HG02938 (cell line): ENCODE data around the gene CMAS.
A peak's percentile ranks its signal among the peaks of the same experiment; 100 is the strongest.
"Not testable (repeated sequence)": the region's sequence is repeated elsewhere in the genome, so short reads cannot be mapped to it uniquely, and the experiment has no call there.

Experiments used
- ATAC-seq: cut with Tn5 transposase; IDR thresholded peaks from one replicate; pipeline ENCODE4 v1.9.1; 2021; ENCODE audit warnings: mild to moderate bottlenecking, moderate library complexity; ENCODE audit not compliant: unreplicated experiment

Gene CMAS

DNA sequence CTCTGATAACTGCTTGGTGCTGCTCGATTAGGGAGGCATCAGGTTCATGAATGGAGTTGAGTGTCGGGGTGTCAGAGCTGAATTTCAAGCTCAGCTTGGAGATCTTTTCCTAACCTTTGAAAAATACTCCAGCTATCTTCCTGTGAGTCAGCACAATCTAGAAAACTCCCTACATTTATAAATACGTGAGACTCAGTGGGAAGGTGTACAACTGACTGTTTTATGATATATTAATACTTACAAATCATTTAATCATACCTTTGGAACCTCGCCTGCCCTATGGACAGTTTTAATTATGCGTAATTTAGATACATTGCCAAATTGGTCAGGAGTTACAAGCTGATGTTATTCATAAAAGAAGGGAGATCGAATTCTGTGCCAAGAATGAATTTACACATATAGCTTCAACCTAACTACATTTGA lies 961 bp downstream of the CMAS start:
- ATAC-seq: peak; percentile 37

DNA sequence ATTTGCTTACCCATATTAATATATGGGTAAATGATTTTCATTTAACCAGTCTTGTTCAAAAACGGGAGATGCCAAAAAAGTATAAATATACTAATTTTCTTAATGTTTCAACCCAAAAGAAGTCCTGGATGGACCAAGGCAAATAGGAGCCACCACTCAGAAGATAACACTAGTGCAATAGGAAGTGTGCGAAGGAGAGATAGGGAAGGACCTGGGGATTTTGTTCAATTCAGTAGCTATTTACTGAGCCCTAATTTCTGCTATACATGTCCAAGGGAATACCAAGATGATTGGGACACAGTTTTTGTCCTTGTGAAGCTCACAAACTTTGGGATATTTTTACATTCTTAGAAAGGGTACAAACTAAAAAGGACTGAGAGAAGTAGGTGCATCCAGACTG lies 1.5 kb downstream of the CMAS start:
- ATAC-seq: no peak

DNA sequence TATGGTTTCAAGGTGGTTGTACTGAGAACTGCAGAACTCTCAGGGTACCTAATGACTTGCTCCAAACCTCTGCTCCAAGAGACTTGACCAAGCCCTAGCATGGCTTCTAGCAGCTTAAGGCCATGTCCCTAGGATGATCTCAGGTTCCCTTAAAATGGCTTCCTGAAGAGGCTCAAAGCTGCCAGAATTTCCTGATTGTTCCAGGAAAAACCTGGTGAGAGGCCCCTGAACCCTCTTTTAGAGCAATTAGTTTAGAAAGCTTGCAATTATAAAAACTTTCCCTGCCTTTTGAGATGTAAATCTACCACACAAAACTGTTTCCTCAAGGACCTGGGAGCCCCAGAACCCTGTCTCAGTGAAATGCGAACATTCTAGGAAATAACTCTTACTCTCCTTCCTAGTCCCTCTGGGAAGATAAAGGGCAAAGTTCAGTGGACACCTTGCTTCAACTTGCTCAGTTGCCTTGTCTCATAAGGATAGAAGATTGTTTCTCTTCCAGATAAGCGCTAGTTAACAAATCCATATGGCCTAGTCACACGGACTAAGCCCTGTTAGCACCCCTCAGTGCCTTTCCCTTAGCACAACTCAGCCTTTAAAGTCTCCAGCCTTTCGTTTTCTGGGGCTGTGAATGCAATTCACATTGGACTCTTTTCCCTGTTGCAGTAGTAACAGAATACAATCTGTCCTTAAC lies 2.5 kb downstream of the CMAS start:
- no peak for ATAC-seq

DNA sequence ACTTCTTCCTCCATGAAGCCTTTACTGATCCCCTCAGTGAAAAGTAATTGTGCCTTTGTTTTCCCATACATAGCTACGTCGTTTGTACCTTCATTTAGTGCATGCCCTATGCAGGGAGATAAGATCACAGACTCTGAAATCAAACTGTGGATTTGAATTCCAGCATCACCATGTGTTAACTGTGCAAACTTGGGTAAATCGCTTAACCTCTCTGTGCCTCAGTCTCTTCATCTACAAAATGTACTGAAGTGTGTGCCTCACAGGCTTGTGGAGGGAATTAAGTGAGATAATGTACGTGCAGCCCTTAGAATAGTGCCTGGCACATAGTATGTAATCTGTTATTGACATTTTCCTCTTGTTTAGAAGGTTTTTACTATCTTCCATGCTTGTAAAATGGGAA lies 4.1 kb downstream of the CMAS start:
- ATAC-seq: no peak

DNA sequence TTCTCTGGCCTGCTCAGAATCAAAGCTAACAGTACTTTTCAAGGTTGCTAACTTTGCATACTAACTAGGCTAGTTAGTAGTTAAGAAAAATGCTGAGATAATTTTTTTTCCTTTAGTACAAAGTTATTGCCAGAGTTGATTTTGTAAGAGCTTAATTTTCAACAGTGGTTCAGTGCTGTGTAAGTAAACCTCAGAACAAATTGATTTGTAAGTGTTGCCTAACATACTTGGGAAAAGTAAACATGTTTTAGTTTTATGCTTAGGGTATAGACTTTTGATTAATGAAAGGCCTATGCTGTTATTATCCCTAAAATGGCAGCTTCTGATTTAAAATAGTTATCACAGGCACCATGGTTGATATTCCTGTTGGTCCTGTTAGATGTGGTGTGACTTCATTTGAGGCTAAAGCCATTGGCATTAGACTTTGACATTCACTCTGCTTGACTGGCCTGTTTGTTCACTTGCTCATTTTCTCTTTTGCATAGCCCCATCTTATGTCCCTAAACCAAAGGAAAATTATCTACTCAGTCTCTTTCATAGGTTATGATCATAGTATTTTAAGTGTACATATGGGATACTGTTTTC lies 5.2 kb downstream of the CMAS start:
- ATAC-seq: no peak

DNA sequence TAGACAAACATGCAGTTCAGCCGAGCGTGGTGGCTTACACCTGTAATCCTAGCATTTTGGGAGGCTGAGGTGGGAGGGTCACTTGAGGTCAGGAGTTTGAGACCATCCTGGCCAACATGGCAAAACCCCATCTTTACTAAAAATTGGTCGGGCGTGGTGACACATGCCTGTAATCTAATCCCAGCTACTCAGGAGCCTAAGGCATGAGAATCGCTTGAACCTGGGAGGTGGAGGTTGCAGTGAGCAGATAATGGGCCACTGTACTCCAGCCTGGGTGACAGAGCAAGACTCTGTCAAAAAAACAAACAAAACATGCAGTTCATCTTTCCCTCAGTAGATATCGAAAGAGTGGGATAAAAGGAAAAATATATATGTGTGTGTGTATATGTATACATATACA lies 7.0 kb downstream of the CMAS start:
- not testable (repeated sequence) for ATAC-seq

GRCh38 chr12:22054155-22054554 lies 8.1 kb downstream of the CMAS start:
- ATAC-seq: no peak

DNA sequence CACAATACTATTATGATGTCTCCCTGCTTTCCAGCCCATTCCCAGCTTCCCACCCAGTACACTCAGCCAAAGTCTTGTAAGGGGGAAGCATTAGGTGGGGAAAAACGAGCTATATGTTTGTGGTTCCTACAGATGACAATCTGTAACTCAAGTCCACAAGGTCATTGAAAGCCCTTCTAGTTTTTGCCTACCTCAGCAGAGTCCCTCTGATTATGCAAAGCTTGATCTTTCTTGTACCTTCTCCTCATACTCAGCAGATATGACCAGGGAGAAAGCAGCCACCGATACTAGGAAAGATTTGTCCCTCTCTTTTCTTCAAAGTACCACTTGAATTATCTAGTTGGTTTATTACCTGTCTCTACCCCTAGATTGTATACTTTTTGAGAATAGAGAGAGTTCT lies 10.6 kb downstream of the CMAS start:
- no peak for ATAC-seq

- ATAC-seq: no peak
Measured at GRCh38 chr12:22059976-22060647, 14.1 kb downstream of the CMAS start.

GRCh38 chr12:22064968-22065367 lies 18.9 kb downstream of the CMAS start:
- no peak for ATAC-seq

GRCh38 chr12:22066310-22066709 lies 20.3 kb downstream of the CMAS start:
- no peak for ATAC-seq

DNA sequence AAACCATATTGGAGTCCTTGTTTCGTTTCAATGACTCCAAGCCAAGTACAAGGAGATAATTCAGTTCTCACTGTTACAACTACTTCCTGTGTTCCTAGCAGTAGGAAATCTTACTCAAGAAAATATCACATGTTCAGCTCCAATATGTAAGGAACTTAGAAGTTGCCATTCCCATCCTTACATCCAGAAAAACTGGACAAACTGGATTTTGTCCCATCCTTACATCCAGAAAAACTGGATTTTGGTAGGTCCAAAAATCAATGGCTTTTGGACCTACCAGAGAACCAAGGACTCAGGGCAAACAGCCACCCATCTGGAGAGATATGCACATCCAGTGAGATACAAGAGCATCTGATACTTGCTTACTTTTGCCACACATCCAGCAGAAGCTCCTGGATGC lies 23.8 kb downstream of the CMAS start:
- ATAC-seq: no peak

DNA sequence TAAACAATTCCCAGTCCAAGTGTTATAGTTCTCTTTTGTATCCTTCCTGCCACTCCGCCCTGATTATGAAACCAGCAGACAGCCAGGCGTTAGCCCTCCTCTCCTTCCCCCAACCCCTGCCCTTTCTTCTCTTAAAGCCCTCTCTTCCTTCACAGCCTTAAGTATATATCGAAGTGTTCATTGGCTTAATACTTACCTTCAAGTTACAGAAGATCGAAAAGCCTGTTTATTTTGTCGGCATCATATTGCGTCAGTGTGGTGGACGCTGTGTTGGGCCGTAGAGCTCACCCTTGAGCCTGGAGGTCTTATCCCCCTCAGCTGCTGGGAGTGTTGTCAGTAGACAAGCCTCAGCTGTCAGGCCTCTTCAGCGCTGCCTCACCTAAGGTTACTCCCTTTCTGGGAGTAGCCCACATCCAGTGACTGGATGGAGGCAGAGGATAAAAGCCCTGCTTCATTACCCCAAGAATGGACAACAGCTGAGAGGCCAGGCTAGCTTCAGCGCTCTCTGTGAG lies 36.2 kb downstream of the CMAS start:
- no peak for ATAC-seq

GRCh38 chr12:22083167-22083566 lies 37.1 kb downstream of the CMAS start:
- no peak for ATAC-seq

GRCh38 chr12:22084852-22085251 lies 38.8 kb downstream of the CMAS start:
- no peak for ATAC-seq

GRCh38 chr12:22088886-22089285 lies 42.9 kb downstream of the CMAS start:
- no peak for ATAC-seq

- no peak for ATAC-seq
Measured at GRCh38 chr12:22089486-22089885, 43.5 kb downstream of the CMAS start.

DNA sequence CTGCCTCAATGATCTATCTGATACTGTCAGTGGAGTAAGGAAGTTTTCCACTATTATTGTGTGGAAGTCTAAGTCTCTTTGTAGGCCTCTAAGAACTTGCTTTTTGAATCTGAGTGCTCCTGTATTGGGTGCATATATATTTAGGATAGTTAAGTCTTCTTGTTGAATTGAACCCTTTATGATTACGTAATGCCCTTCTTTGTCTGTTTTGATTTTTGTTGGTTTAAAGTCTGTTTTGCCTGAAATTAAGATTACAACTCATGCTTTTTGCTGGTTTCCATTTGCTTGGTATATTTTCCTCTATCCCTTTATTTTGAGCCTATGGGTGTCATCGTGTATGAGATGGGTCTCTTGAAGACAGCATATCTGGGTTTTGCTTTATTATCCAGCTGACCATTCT lies 53.0 kb downstream of the CMAS start:
- ATAC-seq: not testable (repeated sequence)

- peak; percentile 79 for ATAC-seq
Measured at GRCh38 chr12:22100958-22101748, 55.1 kb downstream of the CMAS start.

- ATAC-seq: peak; percentile 35
Measured at GRCh38 chr12:22101749-22102243, 55.8 kb downstream of the CMAS start.

DNA sequence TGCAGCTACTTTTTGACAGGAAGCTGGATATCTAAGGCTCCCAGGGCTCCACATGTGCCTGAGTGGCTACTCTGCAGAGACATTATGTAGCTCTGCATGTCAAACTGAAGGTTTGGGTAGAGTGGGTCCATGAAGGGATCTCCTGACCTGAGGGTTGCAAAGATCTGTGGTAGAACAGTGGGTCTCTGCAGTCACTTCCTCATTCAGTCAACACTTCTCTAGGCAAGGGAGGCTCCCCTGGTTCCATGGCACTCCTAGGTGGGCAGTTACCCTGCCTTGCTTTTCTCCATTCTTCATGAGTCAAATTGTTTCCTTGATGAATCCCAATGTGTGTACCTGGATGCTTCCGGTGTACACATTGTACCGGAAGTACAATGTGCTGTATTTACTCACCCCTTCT lies 57.4 kb downstream of the CMAS start:
- ATAC-seq: no peak
